HK-2 (cell line): ENCODE measurements around the gene KRTAP4-5.
"Not testable (repeated sequence)": the region's sequence is repeated elsewhere in the genome, so short reads cannot be mapped to it uniquely, and the experiment has no call there.

Source experiments
- DNase-seq: peaks from one replicate; pipeline ENCODE4 v3.0.0-alpha.2; 2018; ENCODE audit not compliant: unreplicated experiment

KRTAP4-5 gene

DNA sequence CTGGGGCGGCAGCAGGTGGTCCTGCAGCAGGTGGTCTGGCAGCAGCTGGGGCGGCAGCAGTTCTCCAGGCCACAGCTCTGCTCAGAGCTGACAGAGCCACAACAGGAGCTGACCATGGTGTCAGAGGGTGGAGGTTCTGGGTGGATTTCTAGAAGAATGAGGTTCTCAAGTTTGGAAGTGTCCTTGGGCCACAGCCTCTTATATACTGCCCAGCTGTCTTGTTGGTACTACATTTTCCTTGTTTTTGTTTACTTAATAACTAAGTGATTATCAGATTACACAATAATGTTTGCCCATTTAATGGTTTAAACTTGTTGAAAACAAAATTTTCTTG lies at the start of gene KRTAP4-5:
Gene KRTAP4-5 (minus strand): TSS at position 174 of the 334 bp plus-strand sequence. CDS start 58 bp downstream, at position 116.
- DNase-seq = no peak

DNA sequence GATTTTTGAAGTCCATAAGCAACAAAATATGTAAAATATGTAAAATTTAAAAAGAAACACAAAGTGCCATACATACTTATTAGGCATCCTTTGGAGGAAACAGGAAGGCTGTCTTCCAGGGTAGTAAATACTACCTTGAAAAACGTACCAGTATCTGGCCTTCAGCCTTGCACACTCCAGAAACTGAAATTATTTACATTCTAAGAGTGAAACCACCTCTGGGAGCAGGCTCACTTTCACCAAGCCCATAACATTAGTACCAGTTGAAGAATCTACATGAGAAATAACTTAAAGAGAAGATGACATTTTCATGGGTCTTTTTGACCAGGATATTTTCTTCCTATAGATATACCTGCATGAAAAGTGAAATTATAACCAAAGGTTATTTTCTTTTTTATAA lies 46.4 kb upstream of the KRTAP4-5 start:
- DNase-seq = no peak

DNA sequence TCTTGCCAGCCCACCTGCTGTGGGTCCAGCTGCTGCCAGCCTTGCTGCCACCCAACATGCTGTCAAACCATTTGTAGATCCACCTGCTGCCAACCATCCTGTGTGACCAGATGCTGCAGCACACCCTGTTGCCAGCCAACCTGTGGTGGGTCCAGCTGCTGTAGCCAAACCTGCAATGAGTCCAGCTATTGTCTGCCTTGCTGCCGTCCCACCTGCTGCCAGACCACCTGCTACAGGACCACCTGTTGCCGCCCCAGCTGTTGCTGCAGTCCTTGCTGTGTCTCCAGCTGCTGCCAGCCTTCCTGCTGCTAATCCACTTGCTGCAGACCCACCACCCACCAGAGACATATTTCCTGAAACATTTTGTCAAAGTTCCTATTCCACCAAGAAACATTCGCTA lies 40.7 kb upstream of the KRTAP4-5 start:
- DNase-seq = no peak

DNA sequence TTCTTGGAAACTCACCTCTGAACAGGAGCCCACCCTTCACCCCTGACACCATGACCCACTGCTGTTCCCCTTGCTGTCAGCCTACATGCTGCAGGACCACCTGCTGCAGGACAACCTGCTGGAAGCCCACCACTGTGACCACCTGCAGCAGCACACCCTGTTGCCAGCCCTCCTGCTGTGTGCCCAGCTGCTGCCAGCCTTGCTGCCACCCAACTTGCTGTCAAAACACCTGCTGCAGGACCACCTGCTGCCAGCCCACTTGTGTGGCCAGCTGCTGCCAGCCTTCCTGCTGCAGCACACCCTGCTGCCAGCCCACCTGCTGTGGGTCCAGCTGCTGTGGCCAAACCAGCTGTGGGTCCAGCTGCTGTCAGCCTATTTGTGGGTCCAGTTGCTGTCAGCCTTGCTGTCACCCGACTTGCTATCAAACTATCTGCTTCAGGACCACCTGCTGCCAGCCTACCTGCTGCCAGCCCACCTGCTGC lies 40.3 kb upstream of the KRTAP4-5 start, which contains the start of gene KRTAP9-1:
Gene KRTAP9-1 (plus strand): TSS at position 51 of the 482 bp plus-strand sequence. CDS start 0 bp downstream, at position 51.
- DNase-seq = not testable (repeated sequence)

- DNase-seq = no peak
Measured at GRCh38 chr17:41186872-41187271, 37.2 kb upstream of the KRTAP4-5 start.

GRCh38 chr17:41185001-41185400 lies 35.4 kb upstream of the KRTAP4-5 start:
- DNase-seq = no peak

DNA sequence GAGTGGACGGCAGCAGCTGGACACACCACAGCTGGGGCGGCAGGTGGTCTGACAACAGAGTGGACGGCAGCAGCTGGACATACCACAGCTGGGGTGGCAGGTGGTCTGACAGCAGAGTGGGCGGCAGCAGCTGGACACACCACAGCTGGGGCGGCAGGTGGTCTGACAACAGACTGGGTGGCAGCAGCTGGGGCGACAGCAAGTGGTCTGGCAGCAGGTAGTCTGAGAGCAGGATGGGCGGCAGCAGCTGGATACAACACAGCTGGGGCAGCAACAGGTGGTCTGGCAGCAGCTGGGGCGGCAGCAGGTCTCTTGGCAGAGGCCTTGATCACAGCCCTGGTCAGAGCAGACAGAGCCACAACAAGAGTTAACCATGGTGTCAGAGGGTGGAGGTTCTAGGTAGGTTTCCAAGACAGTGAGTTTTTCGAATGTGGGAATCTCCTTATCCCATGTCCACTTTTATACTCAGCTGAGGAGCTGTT lies 34.9 kb upstream of the KRTAP4-5 start, which contains the start of gene KRTAP4-1:
Gene KRTAP4-1 (minus strand): TSS at position 432 of the 482 bp plus-strand sequence. CDS start 57 bp downstream, at position 375.
- no peak for DNase-seq

DNA sequence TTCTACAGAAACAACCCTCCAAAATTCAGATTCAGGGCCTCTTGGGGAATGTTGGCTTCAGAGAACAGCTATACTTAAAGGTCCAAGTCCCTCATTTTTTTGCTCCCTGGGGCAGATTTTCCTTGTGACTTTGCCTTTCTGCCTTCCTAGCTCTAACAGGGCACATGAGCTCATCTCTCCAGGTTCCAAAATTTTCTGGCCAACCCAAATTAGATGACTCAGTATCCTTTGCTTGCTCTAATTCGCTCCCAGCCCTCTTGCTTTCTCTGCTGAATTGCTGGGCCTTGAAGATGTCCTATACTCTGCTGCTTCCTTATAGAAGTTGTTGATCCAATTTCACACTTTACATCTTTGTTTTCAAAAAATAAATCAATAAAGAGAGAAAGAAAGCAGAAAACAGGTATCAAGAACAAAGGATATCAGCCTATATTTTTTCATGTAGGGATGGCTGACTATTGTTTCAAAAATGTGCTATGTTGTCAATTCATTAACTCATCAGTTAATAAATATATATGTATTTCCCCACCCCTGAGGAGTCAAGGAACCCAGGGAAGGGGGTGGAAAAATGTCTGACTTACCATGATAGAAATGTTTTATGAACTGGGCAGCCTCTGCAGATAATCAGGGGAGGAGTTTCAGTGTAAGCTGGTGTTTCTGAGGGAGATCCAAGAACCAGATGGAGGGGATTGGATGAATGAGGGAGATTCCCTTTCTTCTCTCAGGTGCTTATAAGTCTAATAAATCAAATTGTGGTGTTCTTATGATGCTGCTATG lies 29.4 kb upstream of the KRTAP4-5 start:
- no peak for DNase-seq

- DNase-seq = peak; percentile 6
Measured at GRCh38 chr17:41178341-41178740, 28.7 kb upstream of the KRTAP4-5 start.

GRCh38 chr17:41177727-41178271 lies 28.2 kb upstream of the KRTAP4-5 start, which contains the start of gene KRTAP4-2:
KRTAP4-2 (minus strand) TSS chr17:41178221; CDS start chr17:41178164, 57 bp downstream.
- DNase-seq = no peak

DNA sequence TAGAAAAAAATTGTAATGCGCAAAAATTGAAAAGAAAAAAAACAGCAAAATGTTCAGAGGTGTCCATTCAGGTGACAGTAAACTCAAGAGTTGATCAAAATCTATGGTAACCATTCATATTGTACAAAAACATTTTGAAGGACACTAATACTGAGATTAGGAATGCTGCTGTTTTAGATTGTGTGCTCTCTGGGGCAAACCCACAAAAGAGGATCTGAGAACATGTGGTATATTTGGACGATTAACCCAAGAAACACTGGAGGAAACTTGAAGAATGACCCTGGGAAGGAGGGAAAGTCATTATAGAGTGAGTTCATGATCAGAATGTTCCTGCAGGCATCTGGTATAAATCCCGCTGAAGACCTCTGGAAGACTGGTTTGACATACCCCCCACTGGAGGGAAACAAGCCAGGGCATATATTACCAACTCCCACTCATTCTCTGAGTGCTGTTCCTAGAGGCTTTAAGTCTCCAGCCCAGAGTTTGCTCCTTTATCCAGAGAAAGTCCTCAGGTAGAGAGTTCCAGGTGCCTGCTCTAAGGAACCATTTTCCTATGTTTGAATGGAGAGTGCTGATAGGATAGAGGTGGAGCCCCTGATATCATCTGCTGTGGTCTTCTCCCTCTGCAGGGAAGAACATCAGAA lies 27.2 kb upstream of the KRTAP4-5 start:
- DNase-seq = no peak

GRCh38 chr17:41171886-41172285 lies 22.3 kb upstream of the KRTAP4-5 start:
- no peak for DNase-seq

- no peak for DNase-seq
Measured at GRCh38 chr17:41168121-41168520, 18.5 kb upstream of the KRTAP4-5 start, which contains the start of gene KRTAP4-3. KRTAP4-3 (minus strand) TSS chr17:41168221; CDS start chr17:41168172, 49 bp downstream.

DNA sequence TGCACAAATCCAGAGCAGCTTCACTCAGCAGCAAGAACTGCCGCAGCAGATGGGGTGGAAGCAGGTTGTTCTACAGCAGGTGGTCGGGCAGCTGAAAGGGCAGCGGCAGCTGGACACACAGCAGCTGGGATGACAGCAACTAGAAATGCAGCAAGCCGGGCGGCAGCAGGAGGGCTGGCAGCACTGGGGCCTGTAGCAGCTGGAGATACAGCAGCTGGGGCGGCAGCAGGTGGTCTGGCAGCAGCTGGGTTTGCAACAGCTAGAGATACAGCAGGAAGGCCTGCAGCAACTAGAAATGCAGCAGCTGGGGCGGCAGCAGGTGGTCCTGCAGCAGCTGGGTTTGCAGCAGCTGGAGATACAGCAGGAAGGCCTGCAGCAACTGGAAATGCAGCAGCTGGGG lies 17.9 kb upstream of the KRTAP4-5 start:
- no peak for DNase-seq

GRCh38 chr17:41163828-41164227 lies 14.2 kb upstream of the KRTAP4-5 start:
- DNase-seq = no peak

DNA sequence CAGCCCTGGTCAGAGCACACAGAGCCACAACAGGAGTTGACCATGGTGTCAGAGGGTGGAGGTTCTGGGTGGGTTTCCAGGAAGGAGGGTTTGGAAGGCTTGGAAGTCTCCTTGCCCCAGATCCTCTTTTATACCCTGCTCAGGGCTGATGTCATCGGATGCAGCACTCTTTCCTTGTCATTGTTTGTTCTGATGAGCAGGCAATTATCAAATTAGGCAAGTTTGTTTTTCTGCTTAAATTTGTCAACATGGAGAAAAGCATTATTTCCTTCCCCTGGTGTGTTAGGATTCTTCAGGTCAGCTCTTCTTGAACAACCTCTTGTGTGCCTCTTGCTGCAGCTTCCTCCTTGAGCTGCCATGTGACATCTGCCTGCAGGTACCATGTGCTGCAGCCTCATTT lies 11.0 kb upstream of the KRTAP4-5 start, which contains the start of gene KRTAP4-4:
Gene KRTAP4-4 (minus strand): TSS at position 101 of the 400 bp plus-strand sequence. CDS start 57 bp downstream, at position 44.
- no peak for DNase-seq

- DNase-seq = not testable (repeated sequence)
Measured at GRCh38 chr17:41160190-41160589, 10.6 kb upstream of the KRTAP4-5 start.

DNA sequence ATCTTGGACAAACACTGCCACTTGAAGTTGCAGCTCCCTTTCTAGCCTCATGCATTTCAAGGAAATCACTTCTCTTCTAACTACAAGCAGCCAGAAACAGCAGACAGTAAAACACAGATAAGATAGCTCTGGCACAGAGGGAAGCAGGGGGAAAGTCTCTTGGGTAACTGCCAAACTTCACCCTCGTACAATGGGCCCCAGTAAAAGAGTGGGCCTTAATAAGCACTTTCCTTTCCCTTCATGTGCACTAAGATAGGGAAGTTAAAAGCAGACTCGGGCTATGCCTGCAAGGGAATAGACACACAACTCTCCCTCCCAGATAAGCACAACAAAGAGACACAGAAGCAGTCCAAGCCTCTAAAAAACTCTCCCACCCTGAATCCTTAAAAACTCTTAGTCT lies 4.2 kb upstream of the KRTAP4-5 start:
- DNase-seq = no peak

DNA sequence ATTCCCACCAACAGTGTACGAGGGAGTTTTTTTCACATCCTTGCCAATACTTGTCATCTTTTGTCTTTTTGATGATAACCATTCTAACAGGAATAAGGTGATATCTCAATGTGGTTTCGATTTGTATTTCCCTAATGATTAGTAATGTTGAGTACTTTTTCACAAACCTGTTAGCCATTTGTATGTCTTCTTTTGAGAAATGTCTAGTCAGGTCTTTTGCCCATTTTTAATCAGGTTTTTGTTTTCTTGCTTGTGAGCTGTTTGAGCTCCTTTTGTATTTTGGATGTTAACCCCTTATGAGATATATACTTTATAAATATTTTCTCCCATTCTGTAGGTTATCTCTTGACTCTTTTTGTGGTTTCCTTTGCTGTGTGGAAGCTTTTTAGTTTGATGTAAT lies 1.9 kb upstream of the KRTAP4-5 start:
- DNase-seq = no peak

GRCh38 chr17:41150026-41150425 lies 401 bp upstream of the KRTAP4-5 start:
- DNase-seq = no peak

- not testable (repeated sequence) for DNase-seq
Measured at GRCh38 chr17:41148971-41149651, 514 bp downstream of the KRTAP4-5 start.
